ENCODE results near the gene PDLIM7.

The PDLIM7 gene

DNA sequence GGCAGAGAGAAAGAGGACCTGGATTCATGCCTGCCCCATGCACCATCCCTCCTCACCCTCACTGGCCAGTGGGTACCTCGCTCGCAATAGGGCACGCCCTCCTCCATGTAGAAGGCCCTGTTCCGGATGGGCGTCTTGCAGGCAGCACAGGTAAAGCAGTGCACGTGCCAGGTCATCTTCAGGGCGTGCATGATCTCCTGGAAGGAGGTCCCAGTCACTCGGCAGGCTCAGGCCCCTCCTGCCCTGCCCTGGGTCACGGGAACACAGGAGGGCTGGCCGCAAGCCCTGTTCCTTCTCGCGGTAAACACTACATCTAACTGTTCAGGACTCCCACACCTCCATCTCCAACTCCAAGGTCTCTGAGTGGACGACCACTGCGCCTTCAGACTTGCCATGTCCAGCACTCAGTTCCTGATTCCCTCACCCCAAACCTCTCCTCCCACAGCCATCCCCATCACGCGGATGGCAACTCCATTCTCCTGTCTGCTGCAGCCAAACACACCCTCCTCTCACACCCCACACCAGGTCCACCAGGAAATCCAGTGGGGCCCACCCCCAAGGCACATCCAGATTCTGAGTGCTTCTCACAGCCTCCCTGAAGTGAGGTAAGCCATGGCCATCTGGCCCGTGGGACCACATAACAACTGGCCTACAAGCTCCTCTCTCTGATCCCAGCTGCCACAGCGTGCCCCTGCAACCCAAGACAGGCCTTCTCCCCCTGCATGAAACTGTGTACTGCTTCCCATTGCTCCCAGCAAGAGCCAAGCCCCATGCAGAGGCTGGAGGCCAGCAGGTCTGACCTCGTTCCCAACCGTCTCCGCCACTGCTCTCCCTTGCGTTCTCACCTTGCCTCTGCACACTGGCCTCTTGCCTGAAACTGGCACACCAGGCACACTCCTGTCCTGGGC lies 13.2 kb downstream of the PDLIM7 start:
- no peak for TF ChIP-seq ZNF274 (IDR thresholded peaks at IDR 0.05; ENCODE audit: low read depth, low read length)
- H3K4me3 ChIP-seq (ENCODE audit: low read length): no peak overlapping the region

DNA sequence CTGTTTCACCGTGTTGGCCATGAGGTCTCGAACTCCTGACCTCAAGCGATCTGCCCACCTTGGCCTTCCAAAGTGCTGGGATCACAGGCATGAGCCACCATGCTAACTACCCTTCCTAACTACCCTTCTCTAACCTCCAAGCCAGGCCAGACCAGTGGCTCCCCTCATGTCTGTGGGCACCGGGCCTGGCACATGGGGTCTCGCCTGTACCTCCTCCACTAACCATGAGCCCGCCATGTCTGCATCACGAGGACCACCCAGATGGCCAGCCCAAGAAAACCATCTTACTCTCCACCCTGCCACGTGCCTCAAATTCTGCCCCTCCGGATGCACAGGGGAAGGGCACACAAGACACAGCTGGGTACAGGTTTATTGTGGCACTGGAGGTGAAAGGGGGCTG lies 14.4 kb downstream of the PDLIM7 start:
- no peak overlapping the region for H3K4me3 ChIP-seq (ENCODE audit: low read length)
- no peak for TF ChIP-seq ZNF274 (IDR thresholded peaks at IDR 0.05; ENCODE audit: low read depth, low read length)

DNA sequence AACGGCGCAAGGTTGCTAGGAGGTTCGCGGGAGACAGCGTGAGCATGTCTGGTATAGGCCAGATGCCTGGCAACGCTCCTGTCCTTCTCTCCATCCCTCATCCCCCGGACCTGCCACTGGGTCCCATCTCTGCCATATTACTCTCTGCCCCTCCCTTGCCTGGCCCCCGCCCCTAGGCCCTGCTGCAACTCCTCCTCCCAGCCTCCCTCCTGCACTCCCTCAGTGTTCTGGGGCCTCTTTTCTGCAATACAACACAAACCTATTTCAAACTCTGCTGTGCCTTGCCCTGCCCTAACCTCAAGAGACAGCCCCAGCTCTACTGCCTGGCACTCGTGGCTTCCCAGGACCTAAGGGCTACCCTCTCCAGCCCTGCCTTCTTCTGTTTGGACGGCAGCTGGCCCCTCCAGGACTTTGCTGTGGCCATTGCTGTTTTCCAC lies 15.0 kb downstream of the PDLIM7 start:
- TF ChIP-seq ZNF274 (IDR thresholded peaks at IDR 0.05; ENCODE audit: low read depth, low read length): no peak
- no peak overlapping the region for H3K4me3 ChIP-seq (ENCODE audit: low read length)

DNA sequence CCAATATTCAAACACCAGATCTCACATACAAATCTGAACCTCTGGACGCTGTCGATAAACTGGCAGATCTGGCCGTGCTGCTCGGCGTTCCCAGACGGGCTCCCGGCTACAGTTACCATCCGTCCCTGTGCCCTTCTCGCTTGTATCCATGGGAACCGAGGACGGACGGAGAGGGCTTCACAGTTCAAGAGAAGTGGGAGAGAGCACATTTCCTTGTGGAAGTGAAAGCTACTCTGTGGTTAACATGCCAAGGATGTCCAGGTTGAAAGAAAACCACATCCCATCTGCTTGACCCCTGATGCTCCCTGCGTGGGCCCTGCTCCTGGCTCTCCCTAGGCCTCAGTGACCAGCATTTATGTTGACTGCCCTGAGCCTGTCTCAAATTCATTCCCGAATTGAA lies 17.6 kb downstream of the PDLIM7 start:
- no peak for TF ChIP-seq ZNF274 (IDR thresholded peaks at IDR 0.05; ENCODE audit: low read depth, low read length)
- no peak overlapping the region for H3K4me3 ChIP-seq (ENCODE audit: low read length)

DNA sequence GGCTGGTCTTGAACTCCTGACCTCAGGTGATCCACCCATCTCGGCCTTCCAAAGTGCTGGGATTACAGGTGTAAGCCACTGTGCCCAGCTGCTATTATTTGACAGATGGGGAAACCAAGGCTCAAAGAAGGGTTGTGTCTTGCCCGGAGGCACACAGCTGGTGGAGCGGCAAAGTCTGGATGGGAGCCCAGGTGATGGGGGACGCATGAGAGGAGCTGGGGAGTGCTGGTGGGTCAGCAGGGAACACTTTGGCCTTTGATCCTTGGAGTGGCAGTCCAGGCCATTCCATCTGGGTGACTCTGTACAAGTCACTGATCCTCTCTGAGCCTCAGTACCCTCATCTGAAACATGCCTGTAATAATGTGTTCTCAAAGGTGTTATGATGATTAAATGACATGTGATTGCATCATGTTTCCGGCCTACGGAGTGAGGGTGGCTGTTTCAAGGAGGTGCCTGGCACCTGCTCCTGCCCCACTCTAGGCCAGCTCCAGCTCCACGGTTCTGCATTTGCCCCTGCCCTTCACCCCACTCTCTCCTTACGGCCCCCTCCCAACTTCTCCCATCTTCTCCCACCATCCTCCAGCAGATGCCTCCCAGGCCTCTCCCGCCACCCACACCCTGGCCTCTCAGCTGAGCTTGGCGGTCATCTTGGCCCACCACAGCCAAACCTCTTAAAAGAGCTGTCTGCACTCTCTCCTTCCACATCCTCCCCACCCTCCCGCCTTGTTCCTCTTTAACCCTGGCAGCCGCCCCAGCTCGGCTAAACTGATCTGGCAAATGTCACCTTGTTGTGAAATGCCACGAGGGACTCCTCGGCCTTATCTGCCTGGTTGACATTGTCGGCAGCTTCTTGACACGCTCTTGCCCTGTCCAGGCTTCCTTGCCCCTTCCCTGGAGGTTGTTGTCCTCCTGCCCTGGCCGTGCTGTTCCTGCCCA lies 18.4 kb downstream of the PDLIM7 start:
- no peak overlapping the region for H3K4me3 ChIP-seq (ENCODE audit: low read length)
- TF ChIP-seq ZNF274 (IDR thresholded peaks at IDR 0.05; ENCODE audit: low read depth, low read length): no peak

DNA sequence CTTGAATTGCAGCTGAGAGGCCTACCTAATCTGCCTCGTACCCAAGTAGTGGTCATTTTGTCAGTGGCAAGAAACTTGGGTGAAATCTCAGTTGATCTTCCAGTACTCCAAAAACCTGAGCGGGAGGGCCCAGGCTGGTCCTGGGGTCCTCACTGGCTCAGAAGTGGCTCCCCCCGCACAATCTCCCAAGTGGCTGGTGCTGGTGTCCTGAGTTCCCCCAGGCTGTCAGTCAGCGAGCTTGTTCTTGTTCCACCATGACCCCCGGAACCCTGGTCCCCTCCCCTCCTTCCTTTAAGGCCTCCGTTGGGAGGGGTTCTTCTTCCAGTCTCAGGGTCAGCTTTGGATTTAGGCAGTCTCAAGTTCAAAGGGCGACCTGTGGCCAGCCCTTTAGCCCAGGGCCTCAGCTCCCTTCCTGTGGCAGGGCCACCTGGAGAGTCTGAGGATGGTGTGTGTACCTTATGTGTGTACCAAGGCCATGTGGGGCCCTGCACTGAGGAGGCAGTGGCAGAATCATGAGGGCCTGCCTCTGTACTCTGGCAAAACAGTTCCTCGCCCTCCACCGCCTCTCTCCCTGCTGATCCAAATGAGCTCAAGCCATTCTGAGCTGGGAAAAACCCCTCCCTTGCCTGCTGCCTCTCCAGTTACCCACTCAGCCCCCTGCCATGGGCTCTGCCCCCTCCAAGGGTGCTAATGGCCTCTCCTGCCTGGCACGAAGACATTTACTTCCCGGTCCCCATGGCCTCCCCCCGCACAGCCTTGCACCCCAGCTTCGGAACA lies 19.5 kb downstream of the PDLIM7 start:
- no peak overlapping the region for H3K4me3 ChIP-seq (ENCODE audit: low read length)
- no peak for TF ChIP-seq ZNF274 (IDR thresholded peaks at IDR 0.05; ENCODE audit: low read depth, low read length)

DNA sequence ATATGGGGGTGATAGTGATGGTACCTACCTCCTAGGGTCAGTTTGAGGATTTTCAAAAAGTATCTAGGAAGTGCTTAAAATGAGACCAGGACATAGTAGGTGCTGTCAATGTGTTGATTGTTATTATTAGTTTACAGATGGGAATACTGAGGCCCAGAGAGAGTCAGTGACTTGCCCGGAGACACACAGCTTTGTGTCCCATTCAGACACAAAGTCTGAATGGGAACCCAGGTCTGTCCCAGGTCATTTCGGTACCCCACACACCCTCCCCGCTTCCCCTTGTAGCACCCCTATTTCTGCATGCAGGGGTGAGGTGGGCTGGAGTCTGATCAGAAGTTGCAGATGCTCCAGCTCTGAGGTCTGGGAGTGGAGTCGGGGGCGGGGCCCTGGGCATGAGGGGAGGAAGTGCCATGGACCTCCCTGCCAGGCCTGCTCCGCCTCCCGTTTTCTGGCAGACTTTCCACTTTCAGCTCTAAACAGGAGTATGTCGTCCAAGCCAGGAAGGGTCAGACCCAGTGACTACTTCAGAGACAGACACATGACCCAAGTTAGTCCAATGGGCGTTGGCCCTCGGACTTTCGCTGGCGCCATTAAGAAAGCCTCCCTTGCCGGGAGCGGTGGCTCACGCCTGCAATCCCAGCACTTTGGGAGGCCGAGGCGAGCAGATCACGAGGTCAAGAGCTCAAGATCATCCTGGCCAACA lies 20.7 kb downstream of the PDLIM7 start:
- no peak for TF ChIP-seq ZNF274 (IDR thresholded peaks at IDR 0.05; ENCODE audit: low read depth, low read length)
- no peak overlapping the region for H3K4me3 ChIP-seq (ENCODE audit: low read length)

DNA sequence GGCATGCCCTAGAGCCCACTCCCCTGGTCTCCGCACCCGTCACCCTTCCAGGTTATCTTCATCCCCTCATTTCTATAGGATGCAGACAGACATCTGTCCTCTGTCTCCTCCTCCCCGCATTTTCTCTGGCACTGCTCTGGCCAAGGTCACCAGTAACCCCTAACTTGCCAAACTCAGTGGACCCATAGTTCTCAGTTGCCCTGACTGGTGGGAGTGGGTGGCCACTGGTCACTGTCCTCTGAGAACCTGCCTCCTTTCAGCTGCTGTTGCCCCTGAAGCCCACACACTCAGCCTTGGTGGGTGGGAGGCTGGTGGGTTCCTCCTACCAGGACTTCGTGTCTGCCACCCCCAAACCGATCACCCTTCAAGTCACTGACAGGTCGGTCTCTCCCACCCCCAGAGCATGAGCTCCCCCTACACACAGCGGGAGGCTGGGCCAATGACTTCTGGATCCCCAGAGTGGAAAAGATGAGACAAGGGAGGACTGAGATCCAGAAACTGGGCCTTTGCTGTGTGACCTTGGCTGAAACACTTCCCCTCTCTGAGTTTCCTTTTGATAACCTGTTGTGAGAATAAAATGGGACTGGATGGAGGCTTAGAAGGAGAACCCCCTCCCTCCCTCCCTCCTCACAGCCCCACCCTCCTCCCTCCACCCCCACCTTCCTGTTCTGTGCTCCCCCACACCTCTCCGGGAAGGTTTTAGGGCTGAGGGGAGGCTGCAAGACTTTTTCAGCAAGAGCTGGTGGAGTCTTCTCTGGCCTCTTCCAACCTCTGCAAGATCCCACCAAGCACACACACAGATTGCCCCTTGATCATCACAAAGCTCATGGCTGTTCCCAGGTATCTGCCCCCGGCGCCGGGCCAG lies 21.6 kb downstream of the PDLIM7 start:
- H3K4me3 ChIP-seq (ENCODE audit: low read length): no peak overlapping the region
- TF ChIP-seq ZNF274 (IDR thresholded peaks at IDR 0.05; ENCODE audit: low read depth, low read length): no peak

DNA sequence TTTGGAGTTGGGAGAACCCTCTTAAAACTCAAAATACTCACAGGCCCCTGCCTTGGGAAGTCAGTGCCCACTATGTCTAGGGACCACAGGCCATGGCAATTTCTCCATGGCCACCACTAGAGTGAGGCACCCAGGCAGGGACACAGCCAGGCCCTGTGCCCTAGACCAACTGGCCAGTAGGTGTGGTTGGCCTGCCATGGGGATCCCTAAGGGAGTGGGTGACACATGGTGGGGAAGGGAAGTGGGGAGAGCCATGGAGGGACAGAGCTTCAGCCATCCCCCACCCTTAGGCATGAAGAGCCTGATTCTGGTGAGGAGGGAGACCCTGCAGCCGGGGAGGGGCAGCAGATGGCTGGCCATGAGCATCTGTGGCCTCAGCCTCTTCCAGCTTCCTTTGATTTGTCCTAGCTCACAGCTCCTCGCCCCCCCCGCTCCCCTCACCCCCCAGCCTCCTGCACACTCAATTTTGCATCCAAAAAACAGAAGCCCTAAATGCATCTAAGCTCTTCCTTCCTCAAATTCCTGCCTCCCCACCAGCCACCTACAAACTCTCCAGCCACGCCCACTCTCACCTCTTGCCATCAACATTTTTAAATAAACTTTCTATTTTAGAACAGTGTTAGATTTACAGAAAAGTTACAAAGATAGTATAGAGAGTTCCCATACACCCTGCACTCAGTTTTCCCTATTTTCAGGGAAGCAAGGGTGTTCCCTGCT lies 22.4 kb downstream of the PDLIM7 start:
- no peak overlapping the region for H3K4me3 ChIP-seq (ENCODE audit: low read length)
- TF ChIP-seq ZNF274 (IDR thresholded peaks at IDR 0.05; ENCODE audit: low read depth, low read length): no peak

DNA sequence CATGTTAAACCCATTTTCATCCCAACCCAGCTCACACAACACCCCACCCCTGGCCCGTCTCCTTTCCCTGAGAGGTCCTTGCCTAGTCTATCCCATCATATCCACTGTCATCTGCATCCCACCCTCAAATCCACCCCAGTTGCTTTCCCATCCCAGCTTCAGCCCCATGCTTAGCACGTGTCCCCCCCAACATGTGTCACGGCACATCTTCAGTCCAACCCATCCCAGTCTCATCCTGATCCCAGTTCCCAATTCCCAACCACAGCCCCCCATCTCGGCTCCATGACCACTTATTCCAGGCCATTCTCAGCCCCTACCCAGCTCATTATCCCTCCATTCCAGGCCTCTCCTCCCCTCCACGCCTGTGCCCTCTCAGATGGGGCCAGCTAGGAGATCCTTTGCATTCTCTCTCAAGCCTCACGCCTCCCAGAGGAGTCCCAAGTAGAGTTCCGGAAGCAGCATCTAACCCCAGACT lies 23.4 kb downstream of the PDLIM7 start:
- TF ChIP-seq ZNF274 (IDR thresholded peaks at IDR 0.05; ENCODE audit: low read depth, low read length): no peak
- no peak overlapping the region for H3K4me3 ChIP-seq (ENCODE audit: low read length)

DNA sequence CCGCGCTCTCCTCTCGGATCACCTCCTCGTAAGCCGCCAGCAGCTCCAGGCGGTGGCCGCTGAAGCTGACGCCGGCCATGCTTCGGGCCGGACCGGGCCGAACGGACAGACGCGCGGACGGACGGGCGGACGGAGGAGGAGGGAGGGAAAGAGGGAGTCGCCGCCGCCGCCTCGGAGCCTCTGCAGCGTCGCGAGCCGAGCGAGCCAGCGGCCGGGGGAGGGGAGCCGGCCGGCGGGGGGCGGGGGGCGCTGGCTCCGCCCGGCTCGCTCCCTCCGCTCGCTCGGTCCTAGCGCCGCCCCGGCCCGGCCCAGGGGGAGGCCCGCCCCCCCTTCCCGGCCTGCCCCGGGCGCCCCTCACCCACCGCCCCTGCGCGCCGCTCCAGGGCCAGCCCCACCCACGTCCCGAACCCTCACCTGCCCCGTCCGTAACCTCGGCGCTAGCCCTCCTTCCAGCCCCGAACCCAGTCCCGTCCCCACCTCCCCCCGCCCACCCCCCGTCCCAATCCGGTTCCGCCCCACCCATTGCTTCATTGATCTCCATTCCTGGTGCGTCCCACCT lies 23.9 kb downstream of the PDLIM7 start, which contains the start of gene DBN1:
Gene DBN1 (minus strand): TSS at position 192 of the 559 bp plus-strand sequence. CDS start 113 bp downstream, at position 79.
- H3K4me3 ChIP-seq (ENCODE audit: low read length): peak within 1 kb of the TSS; percentile 66
- no peak for TF ChIP-seq ZNF274 (IDR thresholded peaks at IDR 0.05; ENCODE audit: low read depth, low read length)
